ENCODE data around the gene AMFR. TPM values are rescaled to one million over a fixed set of nuclear protein-coding genes. Genes with fewer than 3 reads are reported as not detected.

AMFR gene
- 191 and 249 TPM in 2 replicates for total RNA-seq

DNA sequence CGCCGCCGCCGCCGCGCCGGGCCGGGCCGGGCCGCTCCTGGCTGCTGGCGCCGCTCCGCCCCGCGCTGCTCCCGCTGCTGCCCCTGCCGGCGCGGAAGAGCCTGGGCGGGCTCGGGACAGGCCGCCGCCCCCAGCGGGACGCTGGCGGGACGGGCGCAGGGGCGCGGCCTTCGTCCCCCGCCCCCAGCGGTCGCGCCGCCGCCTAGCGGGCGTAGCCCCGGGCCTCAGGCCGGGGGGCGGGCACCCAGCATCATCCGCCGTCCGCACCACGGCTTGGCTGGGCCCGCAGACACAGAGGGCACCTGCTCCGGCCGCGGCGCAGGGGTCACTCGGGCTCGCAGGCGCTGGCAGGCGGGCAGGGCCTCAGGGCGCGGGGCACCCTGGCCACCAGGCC lies at the start of gene AMFR:
AMFR (minus strand) TSS at position 107 of the 394 bp plus-strand sequence. CDS start 218 bp downstream, outside the sequence.

DNA sequence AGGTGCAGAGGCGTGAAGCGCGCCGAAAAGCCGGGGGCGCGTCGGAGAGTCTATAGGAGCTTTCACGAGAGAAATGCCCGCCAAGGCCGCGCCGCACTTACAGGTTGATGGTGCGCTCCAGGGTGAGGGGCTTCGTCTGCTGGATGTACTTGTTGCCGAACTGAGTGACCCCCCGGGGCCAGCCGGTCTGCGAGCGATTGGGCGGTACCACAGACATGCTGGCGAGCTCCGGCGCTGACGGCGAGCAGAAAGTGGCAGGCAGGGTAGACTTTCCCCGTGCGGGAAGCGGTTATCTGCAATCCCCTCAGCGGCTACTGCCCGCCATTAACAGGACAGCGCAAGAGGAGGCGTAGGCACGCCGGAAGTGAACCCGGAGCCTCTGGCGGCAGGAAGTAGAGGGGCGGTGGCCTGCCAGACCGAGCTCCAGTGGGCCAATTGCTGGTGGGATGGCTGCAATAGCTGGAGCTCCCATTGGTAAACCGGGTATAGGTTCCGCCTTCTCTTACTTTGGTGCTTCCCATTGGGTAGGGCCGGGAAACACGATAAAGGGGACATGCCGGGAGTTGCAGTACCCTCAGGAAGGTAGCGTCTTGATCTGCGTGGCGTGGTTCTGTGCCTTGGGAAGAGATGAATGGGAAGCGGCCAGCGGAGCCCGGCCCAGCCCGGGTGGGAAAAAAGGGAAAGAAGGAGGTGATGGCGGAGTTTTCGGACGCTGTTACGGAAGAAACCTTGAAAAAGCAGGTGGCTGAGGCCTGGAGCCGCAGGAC lies 25.8 kb upstream of the AMFR start, which contains the start of the genes NUDT21 and OGFOD1:
NUDT21 (minus strand) TSS at position 347 of the 767 bp plus-strand sequence; CDS start at position 217, 130 bp downstream.
OGFOD1 (plus strand) TSS at position 569 of the 767 bp plus-strand sequence; CDS start at position 628, 59 bp downstream.

Other genes starting within 250 kb of the AMFR start
- gene GNAO1, start 234.1 kb downstream of the AMFR start, total RNA-seq, result 0.14 and 0.30 TPM in 2 replicates
- 65.6 and 110 TPM in 2 replicates for gene NUDT21, start 25.8 kb upstream of the AMFR start, total RNA-seq
- 77.8 and 197 TPM in 2 replicates for gene OGFOD1, start 26.0 kb upstream of the AMFR start, total RNA-seq
- gene BBS2, start 94.5 kb upstream of the AMFR start, total RNA-seq, result 51.5 and 63.5 TPM in 2 replicates
- gene MT4, start 139.5 kb upstream of the AMFR start, total RNA-seq, result not detected in 2 replicates
- gene MT3, start 164.0 kb upstream of the AMFR start, total RNA-seq, result not detected in 2 replicates
- gene MT2A, start 183.0 kb upstream of the AMFR start, total RNA-seq, result 50.5 and 205 TPM in 2 replicates
- 51.1 and 79.6 TPM in 2 replicates for gene MT1E, start 200.2 kb upstream of the AMFR start, total RNA-seq
- gene MT1M, start 207.1 kb upstream of the AMFR start, total RNA-seq, result not detected in 2 replicates
- gene MT1A, start 213.1 kb upstream of the AMFR start, total RNA-seq, result 0.88 TPM in 1 of 2 replicates, not detected in the other
- gene MT1B, start 226.3 kb upstream of the AMFR start, total RNA-seq, result not detected in 2 replicates
- gene MT1F, start 232.4 kb upstream of the AMFR start, total RNA-seq, result not detected in 2 replicates
- not detected in 2 replicates for gene MT1G, start 242.5 kb upstream of the AMFR start, total RNA-seq
- gene MT1H, start 244.3 kb upstream of the AMFR start, total RNA-seq, result not detected in 2 replicates